A673 (cell line): ENCODE data around the gene YTHDF1.

ENCODE experiments used
- EZH2 ChIP-seq: fragments of 200-600 bp; sonication (generic); IDR thresholded peaks from 2 replicates; pipeline ENCODE4 v1.6.1; 2017; ENCODE audit warnings: borderline replicate concordance, low read depth, mild to moderate bottlenecking, mixed read lengths, antibody characterized with exemption, low read length; ENCODE audit not compliant: poor library complexity, severe bottlenecking
- TF ChIP-seq, protein P1 (sequence below): fragments of 300-800, 200-600 bp; sonication (generic); conservative IDR thresholded peaks from 2 replicates; pipeline ENCODE4 v1.5.1; 2017; ENCODE audit warnings: low read depth, mild to moderate bottlenecking, antibody characterized with exemption, low read length, moderate library complexity, mixed read lengths

- no peak for TF ChIP-seq EZH2
- TF ChIP-seq, protein P1, sequence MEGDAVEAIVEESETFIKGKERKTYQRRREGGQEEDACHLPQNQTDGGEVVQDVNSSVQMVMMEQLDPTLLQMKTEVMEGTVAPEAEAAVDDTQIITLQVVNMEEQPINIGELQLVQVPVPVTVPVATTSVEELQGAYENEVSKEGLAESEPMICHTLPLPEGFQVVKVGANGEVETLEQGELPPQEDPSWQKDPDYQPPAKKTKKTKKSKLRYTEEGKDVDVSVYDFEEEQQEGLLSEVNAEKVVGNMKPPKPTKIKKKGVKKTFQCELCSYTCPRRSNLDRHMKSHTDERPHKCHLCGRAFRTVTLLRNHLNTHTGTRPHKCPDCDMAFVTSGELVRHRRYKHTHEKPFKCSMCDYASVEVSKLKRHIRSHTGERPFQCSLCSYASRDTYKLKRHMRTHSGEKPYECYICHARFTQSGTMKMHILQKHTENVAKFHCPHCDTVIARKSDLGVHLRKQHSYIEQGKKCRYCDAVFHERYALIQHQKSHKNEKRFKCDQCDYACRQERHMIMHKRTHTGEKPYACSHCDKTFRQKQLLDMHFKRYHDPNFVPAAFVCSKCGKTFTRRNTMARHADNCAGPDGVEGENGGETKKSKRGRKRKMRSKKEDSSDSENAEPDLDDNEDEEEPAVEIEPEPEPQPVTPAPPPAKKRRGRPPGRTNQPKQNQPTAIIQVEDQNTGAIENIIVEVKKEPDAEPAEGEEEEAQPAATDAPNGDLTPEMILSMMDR: no peak
Measured at GRCh38 chr20:63262836-63263235, 46.9 kb upstream of the YTHDF1 start.
